HG02981 (cell line): ENCODE data around the gene SDK1.
"Not testable (repeated sequence)": the region's sequence is repeated elsewhere in the genome, so short reads cannot be mapped to it uniquely, and the experiment has no call there.

Experiments
- ATAC-seq: cut with Tn5 transposase; IDR thresholded peaks from one replicate; pipeline ENCODE4 v1.9.1; 2021; ENCODE audit warnings: mild to moderate bottlenecking, moderate library complexity; ENCODE audit not compliant: unreplicated experiment

Gene SDK1

GRCh38 chr7:3575753-3576531 lies 274.9 kb downstream of the SDK1 start:
- no peak for ATAC-seq

- no peak for ATAC-seq
Observed at GRCh38 chr7:3578399-3578798, 277.3 kb downstream of the SDK1 start.

GRCh38 chr7:3579638-3580219 lies 278.7 kb downstream of the SDK1 start:
- no peak for ATAC-seq

GRCh38 chr7:3582145-3582544 lies 281.1 kb downstream of the SDK1 start:
- not testable (repeated sequence) for ATAC-seq

GRCh38 chr7:3585826-3586225 lies 284.8 kb downstream of the SDK1 start:
- ATAC-seq, result no peak

- no peak for ATAC-seq
Observed at GRCh38 chr7:3588341-3588740, 287.3 kb downstream of the SDK1 start.

- ATAC-seq, result no peak
Observed at GRCh38 chr7:3589752-3590151, 288.7 kb downstream of the SDK1 start.

- no peak for ATAC-seq
Observed at GRCh38 chr7:3591219-3591618, 290.2 kb downstream of the SDK1 start.

GRCh38 chr7:3591944-3592343 lies 290.9 kb downstream of the SDK1 start:
- ATAC-seq, result no peak

- no peak for ATAC-seq
Observed at GRCh38 chr7:3592401-3593134, 291.5 kb downstream of the SDK1 start.

- ATAC-seq, result no peak
Observed at GRCh38 chr7:3594901-3595300, 293.8 kb downstream of the SDK1 start.

- ATAC-seq, result no peak
Observed at GRCh38 chr7:3598854-3599253, 297.8 kb downstream of the SDK1 start.

- no peak for ATAC-seq
Observed at GRCh38 chr7:3605222-3605621, 304.2 kb downstream of the SDK1 start.

GRCh38 chr7:3606436-3606835 lies 305.4 kb downstream of the SDK1 start:
- no peak for ATAC-seq

GRCh38 chr7:3607847-3608246 lies 306.8 kb downstream of the SDK1 start:
- ATAC-seq, result no peak

GRCh38 chr7:3616306-3616705 lies 315.3 kb downstream of the SDK1 start:
- no peak for ATAC-seq

GRCh38 chr7:3630081-3630480 lies 329.0 kb downstream of the SDK1 start:
- ATAC-seq, result no peak

- no peak for ATAC-seq
Observed at GRCh38 chr7:3634396-3634795, 333.3 kb downstream of the SDK1 start.

- ATAC-seq, result no peak
Observed at GRCh38 chr7:3636131-3636860, 335.2 kb downstream of the SDK1 start.

GRCh38 chr7:3639253-3639652 lies 338.2 kb downstream of the SDK1 start:
- no peak for ATAC-seq

GRCh38 chr7:3641582-3641981 lies 340.5 kb downstream of the SDK1 start:
- ATAC-seq, result no peak
